A673 (cell line): ENCODE measurements around the gene RPS6KA5. TPM values are rescaled to one million over a fixed set of nuclear protein-coding genes. Genes with fewer than 3 reads are reported as not detected.
"Not testable (repeated sequence)": the region's sequence is repeated elsewhere in the genome, so short reads cannot be mapped to it uniquely, and the experiment has no call there.

Experiments
- BruUV-seq: library from RNA; stranded (reverse); fragments of 400-500 nt; replicated peaks from 2 replicates; lab custom pipeline; 2021; lab: Mats Ljungman, UMichigan
- CTCF ChIA-PET: fragments of 300-600 bp; sonication (Branson Sonifier 250); formaldehyde crosslinking; loops from one replicate; lab custom pipeline; 2022; ENCODE audit warnings: antibody characterized with exemption; lab: Charles Lee
- POLR2A ChIA-PET: fragments of 300-600 bp; sonication (Branson Sonifier 250); formaldehyde crosslinking; loops from one replicate; lab custom pipeline; 2022; ENCODE audit warnings: antibody characterized with exemption; ENCODE audit not compliant: low non-redundant PET; lab: Charles Lee
- DNase-seq: peaks from one replicate; pipeline ENCODE4 v3.0.0-alpha.2; 2015; ENCODE audit warnings: low spot score
- H3K27ac ChIP-seq: fragments of 200-600 bp; sonication (generic); 2 replicates; pipeline ENCODE4 v1.5.1; 2016; ENCODE audit warnings: mixed run types, low read depth, mild to moderate bottlenecking, mixed read lengths, antibody characterized with exemption, low read length; ENCODE audit not compliant: poor library complexity, severe bottlenecking
- H3K27me3 ChIP-seq: fragments of 200-600 bp; sonication (generic); replicated peaks from 2 replicates; pipeline ENCODE4 v1.6.1; 2017; ENCODE audit warnings: mixed run types, low read depth, mild to moderate bottlenecking, mixed read lengths, antibody characterized with exemption, low read length; ENCODE audit not compliant: insufficient read depth, poor library complexity
- H3K36me3 ChIP-seq: fragments of 200-600 bp; sonication (generic); 2 replicates; pipeline ENCODE4 v1.6.1; 2016; ENCODE audit warnings: mixed run types, mild to moderate bottlenecking, mixed read lengths, antibody characterized with exemption, low read length; ENCODE audit not compliant: insufficient read depth, poor library complexity, severe bottlenecking
- H3K4me1 ChIP-seq: fragments of 200-600 bp; sonication (generic); 2 replicates; pipeline ENCODE4 v1.6.1; 2017; ENCODE audit warnings: mixed run types, mild to moderate bottlenecking, mixed read lengths, antibody characterized with exemption, low read length; ENCODE audit not compliant: insufficient read depth, poor library complexity, severe bottlenecking
- H3K4me3 ChIP-seq: fragments of 200-600 bp; sonication (generic); 2 replicates; pipeline ENCODE4 v1.5.1; 2016; ENCODE audit warnings: low read depth, mixed run types, mild to moderate bottlenecking, mixed read lengths, low read length; ENCODE audit not compliant: poor library complexity, severe bottlenecking
- H3K9me3 ChIP-seq: fragments of 200-600 bp; sonication (generic); 2 replicates; pipeline ENCODE4 v1.6.1; 2016; ENCODE audit warnings: mixed run types, low read depth, mild to moderate bottlenecking, mixed read lengths, antibody characterized with exemption, low read length; ENCODE audit not compliant: poor library complexity, severe bottlenecking
- EZH2 ChIP-seq: fragments of 200-600 bp; sonication (generic); IDR thresholded peaks from 2 replicates; pipeline ENCODE4 v1.6.1; 2017; ENCODE audit warnings: borderline replicate concordance, low read depth, mild to moderate bottlenecking, mixed read lengths, antibody characterized with exemption, low read length; ENCODE audit not compliant: poor library complexity, severe bottlenecking
- intact Hi-C: fragments of 100-400 bp; cut with micrococcal nuclease; formaldehyde crosslinking; loops from one replicate; pipeline ENCODE4 v1.10.0; 2022; ENCODE audit not compliant: unreplicated experiment
- total RNA-seq: library from RNA; stranded (reverse); gene quantifications from 2 replicates; pipeline ENCODE4 v1.2.3, GENCODE V29; 2021
- TF ChIP-seq, protein P1 (sequence below): fragments of 300-800, 200-600 bp; sonication (generic); conservative IDR thresholded peaks from 2 replicates; pipeline ENCODE4 v1.5.1; 2017; ENCODE audit warnings: low read depth, mild to moderate bottlenecking, antibody characterized with exemption, low read length, moderate library complexity, mixed read lengths

The RPS6KA5 gene
- total RNA-seq, 1 experiment from 2014 or later: 7.6 TPM

DNA sequence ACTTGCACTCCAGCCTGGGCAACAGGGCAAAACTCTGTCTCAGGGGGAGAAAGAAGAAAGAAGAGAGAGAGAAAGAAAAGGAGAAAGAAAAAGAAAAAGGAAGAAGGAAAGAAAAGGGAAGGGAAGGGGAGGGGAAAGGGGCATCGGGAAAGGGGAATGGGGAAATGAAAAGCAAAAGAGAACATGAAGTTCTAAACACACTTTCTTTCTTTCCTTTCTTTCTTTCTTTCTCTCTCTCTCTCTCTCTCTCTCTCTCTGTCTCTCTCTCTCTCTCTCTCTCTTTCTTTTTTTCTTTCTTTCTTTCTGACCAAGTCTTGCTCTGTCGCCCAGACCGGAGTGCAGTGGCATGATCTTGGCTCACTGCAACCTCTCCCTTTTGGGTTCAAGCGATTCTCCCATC, 76.9 kb downstream of the RPS6KA5 start:
- intact Hi-C loops: no loop called here
- TF ChIP-seq, protein P1, sequence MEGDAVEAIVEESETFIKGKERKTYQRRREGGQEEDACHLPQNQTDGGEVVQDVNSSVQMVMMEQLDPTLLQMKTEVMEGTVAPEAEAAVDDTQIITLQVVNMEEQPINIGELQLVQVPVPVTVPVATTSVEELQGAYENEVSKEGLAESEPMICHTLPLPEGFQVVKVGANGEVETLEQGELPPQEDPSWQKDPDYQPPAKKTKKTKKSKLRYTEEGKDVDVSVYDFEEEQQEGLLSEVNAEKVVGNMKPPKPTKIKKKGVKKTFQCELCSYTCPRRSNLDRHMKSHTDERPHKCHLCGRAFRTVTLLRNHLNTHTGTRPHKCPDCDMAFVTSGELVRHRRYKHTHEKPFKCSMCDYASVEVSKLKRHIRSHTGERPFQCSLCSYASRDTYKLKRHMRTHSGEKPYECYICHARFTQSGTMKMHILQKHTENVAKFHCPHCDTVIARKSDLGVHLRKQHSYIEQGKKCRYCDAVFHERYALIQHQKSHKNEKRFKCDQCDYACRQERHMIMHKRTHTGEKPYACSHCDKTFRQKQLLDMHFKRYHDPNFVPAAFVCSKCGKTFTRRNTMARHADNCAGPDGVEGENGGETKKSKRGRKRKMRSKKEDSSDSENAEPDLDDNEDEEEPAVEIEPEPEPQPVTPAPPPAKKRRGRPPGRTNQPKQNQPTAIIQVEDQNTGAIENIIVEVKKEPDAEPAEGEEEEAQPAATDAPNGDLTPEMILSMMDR: no peak
- TF ChIP-seq EZH2: no peak
- Histone ChIP-seq H3K27me3 (no peaks in the 10 kb centered on the region), H3K4me3 (no peak overlapping the region), H3K27ac (no peak overlapping the region), H3K36me3 (no peaks in the 10 kb centered on the region), H3K4me1 (no peaks in the 10 kb centered on the region), H3K9me3 (no peaks in the 10 kb centered on the region)
- ChIA-PET POLR2A (no interaction called here), CTCF (no interaction called here)
- BruUV-seq: no TSS peak
- no peak for DNase-seq

GRCh38 chr14:90981636-90982035, 78.8 kb downstream of the RPS6KA5 start:
- H3K36me3 ChIP-seq: no peaks in the 10 kb centered on the region
- no peak overlapping the region for H3K4me3 ChIP-seq
- no peak overlapping the region for H3K27ac ChIP-seq
- TF ChIP-seq, protein P1: no peak
- no peak for TF ChIP-seq EZH2
- intact Hi-C loops: no loop called here
- H3K9me3 ChIP-seq: no peaks in the 10 kb centered on the region
- ChIA-PET CTCF (no interaction called here), POLR2A (interaction anchor here (0.7 kb wide), 1 partner anchor 1756 kb away, joined by 7 read pairs; no protein-coding TSS in a partner anchor)
- no peaks in the 10 kb centered on the region for H3K27me3 ChIP-seq
- no peaks in the 10 kb centered on the region for H3K4me1 ChIP-seq
- DNase-seq: no peak
- BruUV-seq: no TSS peak

DNA sequence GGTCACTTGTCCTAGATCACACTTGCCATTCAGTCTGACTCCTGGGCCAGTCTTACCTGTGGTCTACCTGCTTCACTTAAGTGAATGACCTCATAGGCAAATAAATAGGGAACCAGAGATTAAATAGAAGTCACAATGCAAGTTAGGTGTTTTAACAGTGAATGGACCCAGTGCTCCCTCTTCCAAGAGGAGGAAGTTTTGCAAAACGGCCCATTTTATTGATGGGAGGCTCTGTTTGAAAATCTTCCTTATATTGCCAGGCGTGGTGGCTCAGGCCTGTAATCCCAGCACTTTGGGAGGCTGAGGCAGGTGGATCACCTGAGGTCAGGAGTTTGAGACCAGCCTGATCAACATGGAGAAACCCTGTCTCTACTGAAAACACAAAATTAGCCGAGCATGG, 79.8 kb downstream of the RPS6KA5 start:
- H3K36me3 ChIP-seq, H3K4me1 ChIP-seq, H3K4me3 ChIP-seq, intact Hi-C loops, H3K27me3 ChIP-seq, POLR2A ChIA-PET, CTCF ChIA-PET, H3K9me3 ChIP-seq, BruUV-seq, DNase-seq, H3K27ac ChIP-seq: not testable (repeated sequence)

DNA sequence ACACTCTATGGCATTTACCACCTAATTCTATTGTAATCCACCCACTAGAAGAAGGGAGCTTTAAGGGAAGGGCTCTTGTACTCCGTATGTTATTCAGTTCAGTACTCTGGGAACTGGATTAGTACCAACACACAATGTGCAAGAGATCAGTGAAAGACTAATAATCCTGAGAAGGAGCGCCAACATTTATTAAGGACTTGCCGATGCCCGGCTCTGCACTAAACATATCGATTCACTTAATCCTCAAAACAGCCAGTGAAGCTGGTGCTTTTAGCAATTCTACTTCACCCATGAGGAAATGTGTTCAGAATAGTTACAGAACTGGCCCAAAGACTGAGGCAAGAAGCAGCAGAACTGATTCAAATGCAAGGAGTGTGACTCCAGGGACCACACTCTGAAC, 80.9 kb downstream of the RPS6KA5 start:
- Histone ChIP-seq H3K4me3 (no peak overlapping the region), H3K9me3 (no peaks in the 10 kb centered on the region), H3K36me3 (no peaks in the 10 kb centered on the region), H3K27ac (no peak overlapping the region), H3K27me3 (no peaks in the 10 kb centered on the region), H3K4me1 (no peaks in the 10 kb centered on the region)
- POLR2A ChIA-PET: no interaction called here
- no peak for TF ChIP-seq EZH2
- TF ChIP-seq, protein P1: no peak
- no TSS peak for BruUV-seq
- DNase-seq: no peak
- CTCF ChIA-PET: no interaction called here
- intact Hi-C loops: no loop called here
